Progenitor cell of endocrine pancreas (in vitro differentiated cells): Measurements from ENCODE around the gene SYT8. TPM values are rescaled to one million over a fixed set of nuclear protein-coding genes. Genes with fewer than 3 reads are reported as not detected.

Experiments used
- DNase-seq: peaks from one replicate; pipeline ENCODE4 v3.0.0; 2021; ENCODE audit warnings: low spot score; ENCODE audit not compliant: unreplicated experiment
- H3K27ac Mint-ChIP-seq: 2 replicates; pipeline ENCODE4 v1.8.0; 2021; ENCODE audit warnings: mild to moderate bottlenecking, moderate library complexity, mixed read lengths
- H3K27me3 Mint-ChIP-seq: 2 replicates; pipeline ENCODE4 v1.8.0; 2021; ENCODE audit warnings: mixed read lengths
- H3K36me3 Mint-ChIP-seq: 2 replicates; pipeline ENCODE4 v1.8.0; 2022; ENCODE audit warnings: mixed read lengths; ENCODE audit not compliant: insufficient read depth
- H3K4me1 Mint-ChIP-seq: 2 replicates; pipeline ENCODE4 v1.8.0; 2021; ENCODE audit warnings: low read depth, mixed read lengths
- H3K4me3 Mint-ChIP-seq: 2 replicates; pipeline ENCODE4 v1.8.0; 2021; ENCODE audit warnings: low read depth, mild to moderate bottlenecking, moderate library complexity, mixed read lengths
- H3K9me3 Mint-ChIP-seq: 2 replicates; pipeline ENCODE4 v1.8.0; 2021; ENCODE audit warnings: low read depth, mixed read lengths
- total RNA-seq: library from RNA; stranded (reverse); gene quantifications from 2 replicates; pipeline ENCODE4 v1.2.1, GENCODE V29; 2021
- TF ChIP-seq, protein P1 (sequence below): fragments of 200-600 bp; sonication (generic); IDR thresholded peaks from one replicate; pipeline ENCODE4 v1.5.0; 2021; ENCODE audit warnings: antibody characterized with exemption, mild to moderate bottlenecking; ENCODE audit not compliant: unreplicated experiment

SYT8 gene
- total RNA-seq, 1 donor from 2014 or later = 1.5 TPM

DNA sequence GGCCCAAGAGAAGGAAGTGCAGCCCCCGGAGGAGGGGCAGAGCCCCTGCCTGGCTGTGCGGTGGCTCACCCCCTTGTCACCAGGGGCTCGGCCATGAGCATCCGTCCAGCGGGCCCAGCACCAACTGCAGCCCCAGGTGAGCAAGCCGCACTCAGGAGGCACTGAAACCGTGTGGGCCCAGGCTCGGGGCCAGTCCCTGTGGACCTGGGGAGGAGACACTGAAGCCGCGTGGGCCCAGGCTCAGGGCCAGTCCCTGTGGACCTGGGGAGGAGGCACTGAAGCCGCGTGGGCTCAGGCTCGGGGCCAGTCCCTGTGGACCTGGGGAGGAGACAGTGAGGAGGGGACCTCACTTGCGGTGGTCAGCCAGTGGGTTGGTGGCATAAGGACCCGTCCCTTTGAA lies 32.0 kb downstream of the SYT8 start:
- peaks cover 24% of the 10 kb centered on the region for H3K27me3 Mint-ChIP-seq
- no peaks in the 10 kb centered on the region for H3K36me3 Mint-ChIP-seq
- no peak overlapping the region for H3K4me3 Mint-ChIP-seq
- no peaks in the 10 kb centered on the region for H3K9me3 Mint-ChIP-seq
- no peaks in the 10 kb centered on the region for H3K4me1 Mint-ChIP-seq
- no peak for DNase-seq
- no peak overlapping the region for H3K27ac Mint-ChIP-seq
- TF ChIP-seq, protein P1, sequence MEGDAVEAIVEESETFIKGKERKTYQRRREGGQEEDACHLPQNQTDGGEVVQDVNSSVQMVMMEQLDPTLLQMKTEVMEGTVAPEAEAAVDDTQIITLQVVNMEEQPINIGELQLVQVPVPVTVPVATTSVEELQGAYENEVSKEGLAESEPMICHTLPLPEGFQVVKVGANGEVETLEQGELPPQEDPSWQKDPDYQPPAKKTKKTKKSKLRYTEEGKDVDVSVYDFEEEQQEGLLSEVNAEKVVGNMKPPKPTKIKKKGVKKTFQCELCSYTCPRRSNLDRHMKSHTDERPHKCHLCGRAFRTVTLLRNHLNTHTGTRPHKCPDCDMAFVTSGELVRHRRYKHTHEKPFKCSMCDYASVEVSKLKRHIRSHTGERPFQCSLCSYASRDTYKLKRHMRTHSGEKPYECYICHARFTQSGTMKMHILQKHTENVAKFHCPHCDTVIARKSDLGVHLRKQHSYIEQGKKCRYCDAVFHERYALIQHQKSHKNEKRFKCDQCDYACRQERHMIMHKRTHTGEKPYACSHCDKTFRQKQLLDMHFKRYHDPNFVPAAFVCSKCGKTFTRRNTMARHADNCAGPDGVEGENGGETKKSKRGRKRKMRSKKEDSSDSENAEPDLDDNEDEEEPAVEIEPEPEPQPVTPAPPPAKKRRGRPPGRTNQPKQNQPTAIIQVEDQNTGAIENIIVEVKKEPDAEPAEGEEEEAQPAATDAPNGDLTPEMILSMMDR = no peak

DNA sequence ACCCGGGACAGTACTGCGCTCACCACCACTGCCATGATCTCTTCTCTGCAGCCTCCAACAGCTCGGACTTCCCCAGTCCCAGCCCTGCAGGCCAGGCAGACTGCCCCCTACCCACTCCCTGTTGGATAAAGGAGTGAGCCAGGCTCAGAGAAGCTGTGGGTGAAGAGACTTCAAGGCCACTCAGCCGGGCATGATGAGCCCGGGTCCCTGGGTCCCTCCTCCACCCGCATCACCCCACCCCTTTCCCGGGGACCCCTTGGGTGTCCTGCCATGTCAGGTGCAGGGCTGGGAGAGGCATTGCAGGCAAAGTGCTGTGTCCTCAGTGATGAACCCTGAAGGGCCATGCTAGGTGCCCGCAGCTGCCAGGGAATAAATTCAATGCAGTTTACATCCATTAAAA lies 32.6 kb downstream of the SYT8 start:
- Mint-ChIP-seq H3K4me3 (no peak overlapping the region), H3K27me3 (peaks cover 24% of the 10 kb centered on the region), H3K4me1 (no peaks in the 10 kb centered on the region), H3K36me3 (no peaks in the 10 kb centered on the region), H3K27ac (no peak overlapping the region), H3K9me3 (no peaks in the 10 kb centered on the region)
- no peak for DNase-seq
- TF ChIP-seq, protein P1 = no peak

DNA sequence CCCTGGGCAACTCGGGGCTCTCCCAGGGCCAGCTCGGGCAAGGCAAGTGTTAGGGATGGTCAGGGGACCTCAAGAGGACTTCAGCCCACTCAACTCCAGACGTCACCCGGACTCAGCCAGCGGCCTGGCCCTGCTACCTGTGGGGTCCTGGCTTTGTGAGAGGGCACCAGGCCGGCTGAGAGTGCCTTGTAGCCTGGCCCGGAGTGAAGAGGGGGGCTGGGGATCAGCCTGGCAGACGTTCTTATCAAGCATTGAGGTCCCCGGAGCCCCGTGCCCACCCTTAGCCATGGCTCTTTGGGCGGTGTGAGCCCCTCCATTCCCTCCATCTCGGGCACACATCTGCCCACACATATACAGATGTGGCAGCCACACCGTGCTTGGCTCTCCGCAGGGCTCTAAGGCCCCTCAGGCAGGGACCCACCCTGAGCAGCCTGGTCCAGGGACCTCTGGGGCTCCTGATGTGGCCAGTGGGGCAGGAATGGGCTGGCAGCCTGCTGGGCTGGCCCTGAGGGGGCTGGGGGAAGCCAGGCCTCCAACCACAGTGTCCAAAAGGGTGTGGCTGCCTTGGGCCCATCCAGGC lies 33.4 kb downstream of the SYT8 start:
- H3K27me3 Mint-ChIP-seq = peaks cover 24% of the 10 kb centered on the region
- DNase-seq = no peak
- TF ChIP-seq, protein P1 = no peak
- H3K27ac Mint-ChIP-seq = no peak overlapping the region
- no peaks in the 10 kb centered on the region for H3K36me3 Mint-ChIP-seq
- no peak overlapping the region for H3K4me3 Mint-ChIP-seq
- no peaks in the 10 kb centered on the region for H3K9me3 Mint-ChIP-seq
- H3K4me1 Mint-ChIP-seq = no peaks in the 10 kb centered on the region

DNA sequence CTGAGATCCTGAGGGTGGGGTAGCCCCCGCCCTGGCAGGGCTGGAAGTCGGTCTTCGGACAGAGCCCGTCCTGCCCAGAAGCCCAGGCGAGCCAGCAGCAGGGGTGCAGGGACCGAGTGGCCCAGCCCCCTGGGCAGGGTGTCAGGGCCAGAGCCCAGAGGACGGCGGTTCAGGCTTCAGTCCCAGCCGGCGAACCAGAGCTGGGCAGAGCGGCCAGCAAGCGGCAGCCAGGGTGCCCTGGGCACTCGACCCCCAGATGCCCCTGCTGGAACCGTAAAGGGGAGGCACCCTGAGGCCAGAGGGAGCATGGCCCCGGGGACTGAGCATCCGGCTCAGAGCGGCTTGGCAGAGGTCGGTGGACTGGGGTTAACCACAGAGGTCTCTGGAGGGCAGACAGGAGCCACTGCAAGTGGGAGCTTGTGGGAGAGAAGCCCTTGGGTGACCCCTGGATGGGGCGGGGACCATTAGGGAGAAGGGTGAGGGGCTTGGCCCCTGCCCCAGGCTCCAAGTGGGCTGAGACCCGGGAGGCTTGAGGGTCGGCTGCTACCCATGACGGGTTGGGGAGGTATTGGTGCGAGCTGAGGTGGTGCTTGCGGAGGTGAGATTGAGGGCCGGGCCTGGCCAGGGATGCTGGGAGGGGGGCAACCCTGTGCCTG lies 34.0 kb downstream of the SYT8 start:
- no peak for DNase-seq
- H3K27ac Mint-ChIP-seq = no peak overlapping the region
- no peaks in the 10 kb centered on the region for H3K9me3 Mint-ChIP-seq
- H3K27me3 Mint-ChIP-seq = peaks cover 24% of the 10 kb centered on the region
- H3K36me3 Mint-ChIP-seq = no peaks in the 10 kb centered on the region
- TF ChIP-seq, protein P1 = no peak
- H3K4me1 Mint-ChIP-seq = no peaks in the 10 kb centered on the region
- H3K4me3 Mint-ChIP-seq = no peak overlapping the region

DNA sequence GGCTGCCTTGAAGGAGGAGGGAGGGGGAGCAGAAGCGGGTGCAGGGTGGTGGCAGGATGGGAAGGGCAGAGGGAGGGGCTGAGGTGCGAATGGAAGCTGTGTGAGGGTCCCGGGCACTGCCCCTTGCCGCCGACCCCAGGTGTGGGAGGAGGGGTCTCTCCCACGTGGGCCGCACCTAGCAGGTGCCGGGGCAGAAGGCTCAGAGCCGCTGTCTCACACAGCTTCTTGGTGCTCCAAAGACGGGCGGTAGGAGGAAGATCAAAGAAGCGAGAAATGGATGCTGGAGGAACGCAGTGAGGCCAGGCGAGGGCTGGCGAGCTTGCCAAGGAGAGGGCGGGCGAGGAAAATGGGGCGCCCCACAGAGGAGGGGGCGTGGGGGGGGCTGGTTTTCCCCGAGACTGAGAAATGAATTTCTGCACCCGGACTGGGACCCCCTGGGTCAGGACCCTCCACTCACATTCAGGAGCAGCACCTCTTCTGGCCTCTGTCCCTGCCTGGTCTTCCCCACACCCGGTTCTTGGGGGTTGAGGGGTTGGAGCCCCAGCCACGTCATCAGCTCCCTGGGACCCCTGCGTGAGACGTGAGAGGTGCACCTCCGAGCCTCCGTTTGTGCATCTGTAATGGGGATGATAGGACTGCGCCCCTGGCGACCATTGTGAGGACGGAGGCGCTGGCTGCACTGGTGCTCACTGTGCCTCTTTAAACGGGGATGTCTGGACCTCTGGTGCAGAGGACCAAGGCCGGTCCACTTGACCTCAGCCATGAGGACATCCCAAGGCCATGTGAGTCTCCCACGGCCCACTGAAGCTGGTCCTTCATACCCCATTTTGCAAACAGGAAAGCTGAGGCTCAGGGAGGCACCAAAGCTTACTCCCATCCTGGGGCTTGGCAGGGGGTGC lies 34.9 kb downstream of the SYT8 start:
- TF ChIP-seq, protein P1 = no peak
- no peak for DNase-seq
- no peaks in the 10 kb centered on the region for H3K4me1 Mint-ChIP-seq
- no peak overlapping the region for H3K27ac Mint-ChIP-seq
- no peak overlapping the region for H3K4me3 Mint-ChIP-seq
- H3K36me3 Mint-ChIP-seq = no peaks in the 10 kb centered on the region
- no peaks in the 10 kb centered on the region for H3K9me3 Mint-ChIP-seq
- peaks cover 24% of the 10 kb centered on the region for H3K27me3 Mint-ChIP-seq
